IPS-11a (cell line): ENCODE data around the gene TAC3.
"Not testable (repeated sequence)": the region's sequence is repeated elsewhere in the genome, so short reads cannot be mapped to it uniquely, and the experiment has no call there.

Experiments
- H3K4me3 ChIP-seq: one replicate; pipeline ENCODE4 v1.5.1; 2013; ENCODE audit warnings: low read depth, low read length, control low read depth

TAC3 gene

GRCh38 chr12:57016348-57016747 lies at the start of gene TAC3:
TAC3 (minus strand) TSS chr12:57016529; CDS start chr12:57015797, 732 bp downstream.
- no peak within 1 kb of the TSS for H3K4me3 ChIP-seq

GRCh38 chr12:57063991-57064685 lies 47.8 kb upstream of the TAC3 start:
- H3K4me3 ChIP-seq: no peak overlapping the region

GRCh38 chr12:57058454-57058853 lies 42.1 kb upstream of the TAC3 start:
- H3K4me3 ChIP-seq: no peak overlapping the region

DNA sequence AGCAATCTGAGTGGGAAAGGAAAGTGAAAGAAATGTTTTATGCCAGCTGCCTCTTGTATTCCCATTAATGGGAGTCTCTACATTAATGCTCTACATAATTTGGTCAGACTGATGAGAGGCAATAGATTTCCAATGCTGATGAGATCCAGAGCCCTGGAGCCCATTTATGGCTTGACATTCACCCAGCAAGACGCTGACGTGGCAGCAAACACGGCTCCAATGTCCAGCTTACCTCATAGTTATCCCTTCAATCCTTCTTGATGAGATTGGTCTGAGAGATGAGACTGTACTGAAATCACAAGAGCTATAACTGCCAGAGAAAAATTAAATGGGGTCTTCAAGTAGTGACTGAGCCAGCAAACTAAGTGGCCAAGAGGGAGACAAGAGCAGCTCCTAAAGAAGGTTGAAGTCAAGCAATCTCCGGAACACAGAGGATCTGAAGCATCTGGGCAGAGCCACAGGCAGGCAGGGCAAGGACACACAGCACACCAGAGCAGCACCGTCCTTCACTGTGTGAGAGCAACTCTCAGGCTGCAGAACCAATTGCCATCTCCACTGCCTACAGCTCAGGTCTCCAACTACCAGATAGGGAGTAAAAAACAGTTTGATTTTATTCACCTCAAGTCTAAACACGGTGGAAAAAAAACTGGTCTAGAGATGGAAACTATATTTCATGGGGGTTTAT lies 40.9 kb upstream of the TAC3 start:
- H3K4me3 ChIP-seq: no peak overlapping the region

- H3K4me3 ChIP-seq: no peak overlapping the region
Observed at GRCh38 chr12:57055824-57056223, 39.5 kb upstream of the TAC3 start.

DNA sequence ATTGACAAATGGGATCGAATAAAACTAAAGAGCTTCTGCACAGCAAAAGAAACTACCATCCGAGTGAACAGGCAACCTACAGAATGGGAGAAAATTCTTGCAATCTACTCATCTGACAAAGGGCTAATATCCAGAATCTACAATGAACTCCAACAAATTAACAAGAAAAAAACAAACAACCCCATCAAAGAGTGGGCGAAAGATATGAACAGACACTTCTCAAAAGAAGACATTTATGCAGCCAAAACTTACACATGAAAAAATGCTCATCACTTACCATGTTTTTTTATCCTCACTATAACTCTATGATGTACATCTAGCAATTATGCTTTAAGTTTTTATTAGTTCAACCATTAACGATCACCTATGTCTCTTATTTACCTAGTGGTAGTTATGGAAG lies 37.6 kb upstream of the TAC3 start:
- H3K4me3 ChIP-seq: not testable (repeated sequence)

- not testable (repeated sequence) for H3K4me3 ChIP-seq
Observed at GRCh38 chr12:57053146-57053545, 36.8 kb upstream of the TAC3 start.

DNA sequence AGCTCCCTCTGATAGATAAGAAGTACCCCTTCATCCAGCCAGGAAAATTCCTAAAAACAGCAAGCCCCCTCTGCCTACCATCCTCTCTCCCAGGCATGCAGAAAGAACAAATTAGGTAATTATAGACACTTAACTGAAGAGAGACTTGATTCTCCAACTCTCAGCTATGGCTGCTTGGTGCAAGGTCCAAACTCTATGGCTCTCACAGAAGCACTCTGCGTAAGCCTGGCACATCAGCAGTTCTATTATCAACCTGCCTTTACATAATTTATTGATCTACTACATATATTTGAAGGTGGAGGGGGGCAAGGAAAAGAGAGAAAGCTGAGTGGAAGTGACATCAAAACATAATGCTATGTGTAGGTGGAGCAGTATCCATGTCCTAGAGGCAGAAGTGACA lies 34.7 kb upstream of the TAC3 start:
- H3K4me3 ChIP-seq: no peak overlapping the region

GRCh38 chr12:57049890-57050289 lies 33.6 kb upstream of the TAC3 start, which contains the start of gene MYO1A:
MYO1A (minus strand) TSS chr12:57050129; CDS start chr12:57048323, 1,806 bp downstream.
- no peak within 1 kb of the TSS for H3K4me3 ChIP-seq

- H3K4me3 ChIP-seq: no peak overlapping the region
Observed at GRCh38 chr12:57049119-57049446, 32.8 kb upstream of the TAC3 start.

DNA sequence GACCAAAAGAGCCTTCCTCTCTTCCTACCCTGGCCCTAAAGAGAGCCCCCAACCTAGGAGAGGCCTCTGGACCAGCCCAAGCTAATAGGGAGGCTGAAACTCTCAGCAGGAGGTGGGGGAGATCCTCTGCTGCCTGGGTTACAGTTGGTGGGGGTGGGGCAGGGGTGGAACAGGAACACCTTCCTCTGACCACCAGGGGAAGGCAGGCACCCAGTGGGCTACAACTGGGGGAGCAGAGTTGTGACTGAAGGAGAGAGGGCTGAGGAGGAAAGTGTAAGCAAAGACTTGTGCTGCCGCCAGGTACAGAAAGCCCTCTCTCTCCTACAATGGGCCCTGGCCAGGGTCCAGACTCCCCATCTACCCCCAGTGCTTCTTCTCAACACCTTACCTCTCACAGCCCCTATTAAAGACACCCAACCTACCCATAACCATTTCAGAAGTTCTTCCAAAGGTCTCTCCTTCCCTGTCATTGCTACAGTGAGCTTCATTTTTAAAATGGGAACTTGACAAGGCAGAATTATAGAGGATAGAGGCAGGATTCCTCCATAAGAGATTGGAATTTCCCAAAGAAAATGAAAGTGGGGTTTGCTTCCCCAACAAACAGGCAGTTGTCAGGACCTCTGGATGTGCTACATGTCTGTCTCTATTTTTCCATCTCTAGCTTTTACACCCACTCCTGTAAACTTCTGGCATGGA lies 32.2 kb upstream of the TAC3 start:
- H3K4me3 ChIP-seq: no peak overlapping the region

DNA sequence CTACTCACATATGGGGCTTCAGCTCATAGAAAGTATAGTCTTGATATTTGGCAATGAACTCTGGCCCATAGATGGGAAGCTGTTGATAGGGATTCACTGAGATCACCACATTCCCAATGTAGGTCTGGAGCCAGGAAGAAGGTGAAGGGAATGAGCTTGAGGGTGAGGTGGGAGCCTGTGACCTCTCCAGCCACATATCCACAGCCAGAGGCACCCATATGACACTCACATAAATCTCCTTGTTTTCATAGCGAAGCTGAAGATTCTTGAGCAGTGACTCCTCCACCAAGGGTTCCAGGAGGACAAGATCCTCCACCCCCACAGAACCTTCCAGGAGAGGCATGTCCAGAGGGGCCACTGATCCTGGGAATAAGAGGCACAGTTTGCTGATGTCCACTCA lies 31.7 kb upstream of the TAC3 start:
- H3K4me3 ChIP-seq: no peak overlapping the region

- no peak overlapping the region for H3K4me3 ChIP-seq
Observed at GRCh38 chr12:57046947-57047890, 30.9 kb upstream of the TAC3 start.

- no peak overlapping the region for H3K4me3 ChIP-seq
Observed at GRCh38 chr12:57046086-57046791, 29.9 kb upstream of the TAC3 start.

GRCh38 chr12:57044889-57045288 lies 28.6 kb upstream of the TAC3 start:
- no peak overlapping the region for H3K4me3 ChIP-seq

GRCh38 chr12:57044468-57044867 lies 28.1 kb upstream of the TAC3 start:
- H3K4me3 ChIP-seq: no peak overlapping the region

- no peak overlapping the region for H3K4me3 ChIP-seq
Observed at GRCh38 chr12:57042695-57043094, 26.4 kb upstream of the TAC3 start.

- no peak overlapping the region for H3K4me3 ChIP-seq
Observed at GRCh38 chr12:57040750-57041149, 24.4 kb upstream of the TAC3 start.

- H3K4me3 ChIP-seq: no peak overlapping the region
Observed at GRCh38 chr12:57040211-57040610, 23.9 kb upstream of the TAC3 start.

DNA sequence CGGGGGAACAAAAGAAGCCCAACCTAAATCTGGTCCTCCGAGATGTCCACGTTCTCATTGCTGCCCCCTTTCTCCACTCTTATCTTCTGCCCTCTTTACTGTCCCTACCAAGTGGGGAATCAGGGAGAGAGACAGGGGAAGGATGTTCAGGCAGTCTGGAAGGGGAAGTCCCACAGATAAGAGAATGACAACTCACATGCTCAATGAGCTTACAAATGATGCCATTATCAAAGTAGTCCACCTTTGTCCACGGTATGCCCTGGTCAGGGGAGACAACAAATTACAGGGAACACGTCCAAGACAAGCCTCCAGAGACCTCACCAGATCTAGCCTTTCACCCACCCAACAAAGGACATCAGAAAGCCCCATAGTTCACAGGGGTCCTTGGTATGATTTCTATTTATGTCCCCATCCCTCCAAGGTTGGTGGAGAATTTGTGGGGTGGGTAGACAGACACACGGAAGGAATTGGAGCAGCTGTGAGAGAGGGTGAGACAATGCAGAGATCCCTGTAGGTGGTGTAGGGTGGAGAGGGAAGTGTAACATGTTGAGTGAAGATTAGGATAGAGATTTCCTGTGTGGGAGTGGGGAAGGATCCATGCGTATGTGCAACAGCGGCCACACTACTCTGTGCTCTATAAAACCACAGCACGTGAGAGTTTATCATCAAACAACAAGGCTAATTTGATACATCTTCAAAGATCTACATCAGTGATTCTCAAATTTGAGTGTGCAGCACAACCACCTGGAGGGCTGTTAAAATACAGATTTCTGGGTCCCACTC lies 22.9 kb upstream of the TAC3 start:
- H3K4me3 ChIP-seq: no peak overlapping the region
